ENCODE measurements around the gene NFX1. TPM values are rescaled to one million over a fixed set of nuclear protein-coding genes. Genes with fewer than 3 reads are reported as not detected.

NFX1 gene
- total and polyA plus RNA-seq, 2 donors (not counting 1 experiment from before 2014, with no cell fraction given), result 30.2 to 39.5 TPM

- Histone ChIP-seq H3K4me2 (ENCODE audit: extremely low read depth, insufficient read depth, low read length) (no peak overlapping the region), H4K20me1 (ENCODE audit: control insufficient read depth, extremely low read depth, insufficient read depth, low read length) (no peaks in the 10 kb centered on the region), H3K79me2 (ENCODE audit: control insufficient read depth, insufficient read depth, low read length) (no peaks in the 10 kb centered on the region), H3K4me1 (ENCODE audit: control insufficient read depth, extremely low read depth, insufficient read depth, low read length) (no peaks in the 10 kb centered on the region), H3K9me3 (ENCODE audit: control insufficient read depth, insufficient read depth, low read depth, low read length) (no peaks in the 10 kb centered on the region), H3K27me3 (ENCODE audit: control insufficient read depth, insufficient read depth, low read length) (peaks cover 6% of the 10 kb centered on the region), H3K9ac (ENCODE audit: insufficient read depth, low read length) (no peak overlapping the region), H2AFZ (ENCODE audit: low read length) (no peak overlapping the region), H3K4me3 (replicated peaks in 1 of 4; ENCODE audit: control extremely low read depth in 1 of 4, insufficient read depth in 1 of 4, low read depth in 3 of 4, low read length in 4 of 4) (no peak overlapping the region), H3K27ac (ENCODE audit: insufficient read depth, low read length) (no peak overlapping the region), H3K36me3 (ENCODE audit: control insufficient read depth, insufficient read depth, low read length) (no peaks in the 10 kb centered on the region)
- no peak for DNase-seq (ENCODE audit: low read depth in 2 of 2)
- TF ChIP-seq CTCF (conservative IDR thresholded peaks at IDR 0.05 in 1 of 2, IDR thresholded peaks at IDR 0.05 in 1 of 2; ENCODE audit: low read depth in 1 of 2, low read length in 2 of 2) (no peak), EZH2 (IDR thresholded peaks at IDR 0.05; ENCODE audit: low read length, missing control alignments) (no peak)
These were observed 116.7 kb downstream of the NFX1 start for GRCh38 chr9:33407061-33407460.

GRCh38 chr9:33408087-33408486, 117.8 kb downstream of the NFX1 start:
- no peak overlapping the region for H2AFZ ChIP-seq (ENCODE audit: low read length)
- H3K4me3 ChIP-seq (replicated peaks in 1 of 4; ENCODE audit: control extremely low read depth in 1 of 4, insufficient read depth in 1 of 4, low read depth in 3 of 4, low read length in 4 of 4), result no peak overlapping the region
- no peak overlapping the region for H3K9ac ChIP-seq (ENCODE audit: insufficient read depth, low read length)
- H3K4me2 ChIP-seq (ENCODE audit: extremely low read depth, insufficient read depth, low read length), result no peak overlapping the region
- H3K36me3 ChIP-seq (ENCODE audit: control insufficient read depth, insufficient read depth, low read length), result no peaks in the 10 kb centered on the region
- H3K79me2 ChIP-seq (ENCODE audit: control insufficient read depth, insufficient read depth, low read length), result no peaks in the 10 kb centered on the region
- no peak overlapping the region for H3K27ac ChIP-seq (ENCODE audit: insufficient read depth, low read length)
- H3K27me3 ChIP-seq (ENCODE audit: control insufficient read depth, insufficient read depth, low read length), result peaks cover 6% of the 10 kb centered on the region
- no peak for TF ChIP-seq CTCF (conservative IDR thresholded peaks at IDR 0.05 in 1 of 2, IDR thresholded peaks at IDR 0.05 in 1 of 2; ENCODE audit: low read depth in 1 of 2, low read length in 2 of 2)
- TF ChIP-seq EZH2 (IDR thresholded peaks at IDR 0.05; ENCODE audit: low read length, missing control alignments), result no peak
- H3K4me1 ChIP-seq (ENCODE audit: control insufficient read depth, extremely low read depth, insufficient read depth, low read length), result no peaks in the 10 kb centered on the region
- DNase-seq (ENCODE audit: low read depth in 2 of 2), result no peak
- no peaks in the 10 kb centered on the region for H4K20me1 ChIP-seq (ENCODE audit: control insufficient read depth, extremely low read depth, insufficient read depth, low read length)
- H3K9me3 ChIP-seq (ENCODE audit: control insufficient read depth, insufficient read depth, low read depth, low read length), result no peaks in the 10 kb centered on the region

GRCh38 chr9:33414268-33414667, 124.0 kb downstream of the NFX1 start:
- Histone ChIP-seq H3K36me3 (ENCODE audit: control insufficient read depth, insufficient read depth, low read length) (no peaks in the 10 kb centered on the region), H3K4me2 (ENCODE audit: extremely low read depth, insufficient read depth, low read length) (no peak overlapping the region), H2AFZ (ENCODE audit: low read length) (no peak overlapping the region), H3K9me3 (ENCODE audit: control insufficient read depth, insufficient read depth, low read depth, low read length) (no peaks in the 10 kb centered on the region), H3K79me2 (ENCODE audit: control insufficient read depth, insufficient read depth, low read length) (no peaks in the 10 kb centered on the region), H3K9ac (ENCODE audit: insufficient read depth, low read length) (no peak overlapping the region), H3K27me3 (ENCODE audit: control insufficient read depth, insufficient read depth, low read length) (peaks cover 3% of the 10 kb centered on the region), H3K4me3 (replicated peaks in 1 of 4; ENCODE audit: control extremely low read depth in 1 of 4, insufficient read depth in 1 of 4, low read depth in 3 of 4, low read length in 4 of 4) (no peak overlapping the region), H3K4me1 (ENCODE audit: control insufficient read depth, extremely low read depth, insufficient read depth, low read length) (no peaks in the 10 kb centered on the region), H3K27ac (ENCODE audit: insufficient read depth, low read length) (no peak overlapping the region), H4K20me1 (ENCODE audit: control insufficient read depth, extremely low read depth, insufficient read depth, low read length) (no peaks in the 10 kb centered on the region)
- TF ChIP-seq EZH2 (IDR thresholded peaks at IDR 0.05; ENCODE audit: low read length, missing control alignments), result no peak
- no peak for TF ChIP-seq CTCF (conservative IDR thresholded peaks at IDR 0.05 in 1 of 2, IDR thresholded peaks at IDR 0.05 in 1 of 2; ENCODE audit: low read depth in 1 of 2, low read length in 2 of 2)
- no peak for DNase-seq (ENCODE audit: low read depth in 2 of 2)

Data from fibroblast of lung (primary cell).